Ovary (tissue), 3 donors: ENCODE results near the gene VIPR1.

Source experiments
- EP300 ChIP-seq: sonication (generic); formaldehyde crosslinking; IDR thresholded peaks from one replicate; pipeline ENCODE4 v1.6.1; 2017; ENCODE audit warnings: antibody characterized with exemption
- POLR2A ChIP-seq: fragments of 450-650 bp; IDR thresholded peaks from one replicate; pipeline ENCODE4 v1.6.1; 2017; ENCODE audit warnings: antibody characterized with exemption, mild to moderate bottlenecking, moderate library complexity
- TF ChIP-seq, protein P1 (sequence below), 3 donors: fragments of 450-650 bp in 2 of 3; fragments of 200-600 bp in 1 of 3; IDR thresholded peaks; one replicate each; pipeline versions ENCODE4 v1.5.1 to v1.8.0; 2016 to 2022; ENCODE audit warnings: antibody characterized with exemption in 3 of 3, mild to moderate bottlenecking in 1 of 3
- donor health status: DM: no; HTN: no; CAD: no.

DNA sequence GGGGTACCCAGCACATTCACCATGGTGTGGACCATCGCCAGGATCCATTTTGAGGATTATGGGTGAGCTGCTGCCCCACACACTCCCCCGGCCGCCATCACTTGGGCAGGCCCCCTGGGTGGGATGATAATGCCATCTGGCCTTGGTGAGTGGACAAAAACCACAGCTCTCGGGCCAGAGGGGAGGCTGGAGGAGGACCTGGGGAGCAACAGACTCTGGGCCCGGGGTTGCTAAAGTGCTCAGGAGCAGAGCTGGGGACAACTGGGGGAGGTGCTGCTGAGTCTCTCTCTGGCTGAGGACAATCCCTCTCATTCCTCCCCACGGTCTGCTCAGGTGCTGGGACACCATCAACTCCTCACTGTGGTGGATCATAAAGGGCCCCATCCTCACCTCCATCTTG, 29.0 kb downstream of the VIPR1 start:
- TF ChIP-seq, protein P1, sequence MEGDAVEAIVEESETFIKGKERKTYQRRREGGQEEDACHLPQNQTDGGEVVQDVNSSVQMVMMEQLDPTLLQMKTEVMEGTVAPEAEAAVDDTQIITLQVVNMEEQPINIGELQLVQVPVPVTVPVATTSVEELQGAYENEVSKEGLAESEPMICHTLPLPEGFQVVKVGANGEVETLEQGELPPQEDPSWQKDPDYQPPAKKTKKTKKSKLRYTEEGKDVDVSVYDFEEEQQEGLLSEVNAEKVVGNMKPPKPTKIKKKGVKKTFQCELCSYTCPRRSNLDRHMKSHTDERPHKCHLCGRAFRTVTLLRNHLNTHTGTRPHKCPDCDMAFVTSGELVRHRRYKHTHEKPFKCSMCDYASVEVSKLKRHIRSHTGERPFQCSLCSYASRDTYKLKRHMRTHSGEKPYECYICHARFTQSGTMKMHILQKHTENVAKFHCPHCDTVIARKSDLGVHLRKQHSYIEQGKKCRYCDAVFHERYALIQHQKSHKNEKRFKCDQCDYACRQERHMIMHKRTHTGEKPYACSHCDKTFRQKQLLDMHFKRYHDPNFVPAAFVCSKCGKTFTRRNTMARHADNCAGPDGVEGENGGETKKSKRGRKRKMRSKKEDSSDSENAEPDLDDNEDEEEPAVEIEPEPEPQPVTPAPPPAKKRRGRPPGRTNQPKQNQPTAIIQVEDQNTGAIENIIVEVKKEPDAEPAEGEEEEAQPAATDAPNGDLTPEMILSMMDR (IDR thresholded peaks at IDR 0.05), result no peak
- no peak for TF ChIP-seq EP300
- no peak for TF ChIP-seq POLR2A
